Measurements from ENCODE around the gene LGI2.
"Not testable (repeated sequence)": the region's sequence is repeated elsewhere in the genome, so short reads cannot be mapped to it uniquely, and the experiment has no call there.

The LGI2 gene, protein sequence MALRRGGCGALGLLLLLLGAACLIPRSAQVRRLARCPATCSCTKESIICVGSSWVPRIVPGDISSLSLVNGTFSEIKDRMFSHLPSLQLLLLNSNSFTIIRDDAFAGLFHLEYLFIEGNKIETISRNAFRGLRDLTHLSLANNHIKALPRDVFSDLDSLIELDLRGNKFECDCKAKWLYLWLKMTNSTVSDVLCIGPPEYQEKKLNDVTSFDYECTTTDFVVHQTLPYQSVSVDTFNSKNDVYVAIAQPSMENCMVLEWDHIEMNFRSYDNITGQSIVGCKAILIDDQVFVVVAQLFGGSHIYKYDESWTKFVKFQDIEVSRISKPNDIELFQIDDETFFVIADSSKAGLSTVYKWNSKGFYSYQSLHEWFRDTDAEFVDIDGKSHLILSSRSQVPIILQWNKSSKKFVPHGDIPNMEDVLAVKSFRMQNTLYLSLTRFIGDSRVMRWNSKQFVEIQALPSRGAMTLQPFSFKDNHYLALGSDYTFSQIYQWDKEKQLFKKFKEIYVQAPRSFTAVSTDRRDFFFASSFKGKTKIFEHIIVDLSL

DNA sequence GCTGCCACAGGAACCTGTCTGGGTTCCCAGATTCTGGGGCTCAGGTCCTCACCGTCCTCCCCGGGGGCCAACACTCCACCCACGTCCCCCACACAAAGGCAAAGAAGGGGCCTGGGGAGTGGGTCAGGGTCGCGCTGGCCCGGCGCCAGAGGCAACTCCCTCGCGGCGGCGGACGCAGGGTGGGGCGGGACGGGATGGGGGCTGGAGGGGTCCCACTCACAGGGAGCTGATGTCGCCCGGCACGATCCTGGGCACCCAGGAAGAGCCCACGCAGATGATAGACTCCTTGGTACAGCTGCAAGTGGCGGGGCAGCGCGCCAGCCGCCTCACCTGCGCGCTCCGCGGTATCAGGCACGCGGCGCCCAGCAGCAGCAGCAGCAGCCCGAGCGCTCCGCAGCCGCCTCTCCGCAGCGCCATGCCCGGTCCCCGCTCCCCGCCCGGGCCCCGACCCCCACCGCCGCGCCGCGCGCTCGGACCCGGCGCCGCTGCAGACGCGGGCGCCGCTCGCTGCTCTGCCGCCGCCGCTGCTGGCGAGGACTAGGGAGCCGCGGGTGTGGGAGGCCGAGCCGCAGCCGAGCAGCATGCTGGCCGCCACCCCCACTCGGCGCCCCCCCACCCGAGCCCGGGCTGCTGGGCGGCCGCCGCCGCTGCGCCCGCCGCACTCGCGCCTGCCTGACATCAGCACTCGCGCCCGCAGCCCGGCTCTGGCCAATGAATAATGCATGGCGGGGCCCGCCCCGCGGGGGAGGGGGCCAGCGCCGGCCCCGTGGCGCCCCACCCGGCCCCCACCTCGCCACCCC lies at the start of gene LGI2:
TSS of gene LGI2 (minus strand) at position 670 of the 800 bp plus-strand sequence. CDS start at position 417, 253 bp downstream.
- no peak for DNase-seq
- TF ChIP-seq GATA1 (IDR thresholded peaks at IDR 0.05; ENCODE audit: low read depth, low read length) (no peak), POLR2A (IDR thresholded peaks at IDR 0.05; ENCODE audit: low read length) (no peak)

DNA sequence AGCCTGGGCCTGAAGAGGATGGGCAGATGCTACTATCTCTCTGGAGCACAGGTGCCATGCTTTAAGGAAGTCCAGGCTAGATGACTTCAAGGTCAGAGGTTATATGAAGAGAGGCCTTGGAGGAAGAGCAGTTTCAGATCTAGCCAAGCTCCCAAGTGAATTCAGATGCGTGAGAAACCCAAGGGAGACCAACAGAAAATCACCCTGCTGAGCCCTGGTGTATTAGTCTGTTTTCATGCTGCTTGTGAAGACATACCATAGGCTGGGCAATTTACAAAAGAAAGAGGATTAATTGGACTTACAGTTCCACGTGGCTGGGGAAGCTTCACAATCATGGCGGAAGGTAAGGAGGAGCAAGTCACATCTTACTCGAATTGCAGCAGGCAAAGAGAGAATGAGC lies 47.8 kb upstream of the LGI2 start:
- no peak for DNase-seq
- no peak for TF ChIP-seq GATA1 (IDR thresholded peaks at IDR 0.05; ENCODE audit: low read depth, low read length)
- no peak for TF ChIP-seq POLR2A (IDR thresholded peaks at IDR 0.05; ENCODE audit: low read length)

DNA sequence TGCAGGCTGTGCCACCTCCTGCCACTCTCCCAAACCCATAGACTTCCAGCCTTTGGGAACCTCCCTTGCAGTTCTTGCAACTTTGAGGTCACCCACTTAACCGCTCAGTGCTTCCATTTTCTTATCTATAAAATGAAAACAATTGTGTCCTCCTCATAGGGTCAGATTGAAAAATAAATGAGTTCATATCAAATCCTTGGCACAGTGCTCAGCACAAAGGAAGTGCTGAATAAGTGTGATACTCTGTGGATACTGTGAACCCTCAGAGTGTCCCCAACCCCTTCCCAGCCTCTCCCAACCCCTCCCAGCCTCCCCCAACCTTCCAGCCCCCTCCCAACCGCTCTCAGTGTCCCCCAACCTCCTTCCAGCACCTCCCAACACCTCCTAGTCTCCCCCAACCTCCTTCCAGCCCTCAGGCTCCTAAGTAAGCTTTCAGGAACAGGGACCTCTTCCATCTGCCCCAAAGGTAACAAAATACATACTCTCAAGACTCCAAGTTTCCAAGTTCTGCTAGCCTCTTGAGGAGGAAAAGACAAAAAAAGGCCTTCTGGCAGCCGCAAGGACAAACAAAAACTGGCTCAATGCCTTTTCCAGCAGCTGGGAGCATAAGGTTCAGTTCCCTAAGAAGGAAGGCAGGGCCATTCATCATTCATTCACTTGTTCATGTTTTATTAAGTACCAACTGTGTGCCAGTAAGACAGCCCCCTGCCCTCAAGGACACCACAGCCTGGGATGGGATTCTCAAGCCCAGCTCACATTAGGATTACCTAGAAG lies 46.1 kb upstream of the LGI2 start:
- no peak for TF ChIP-seq GATA1 (IDR thresholded peaks at IDR 0.05; ENCODE audit: low read depth, low read length)
- no peak for TF ChIP-seq POLR2A (IDR thresholded peaks at IDR 0.05; ENCODE audit: low read length)
- DNase-seq = no peak

DNA sequence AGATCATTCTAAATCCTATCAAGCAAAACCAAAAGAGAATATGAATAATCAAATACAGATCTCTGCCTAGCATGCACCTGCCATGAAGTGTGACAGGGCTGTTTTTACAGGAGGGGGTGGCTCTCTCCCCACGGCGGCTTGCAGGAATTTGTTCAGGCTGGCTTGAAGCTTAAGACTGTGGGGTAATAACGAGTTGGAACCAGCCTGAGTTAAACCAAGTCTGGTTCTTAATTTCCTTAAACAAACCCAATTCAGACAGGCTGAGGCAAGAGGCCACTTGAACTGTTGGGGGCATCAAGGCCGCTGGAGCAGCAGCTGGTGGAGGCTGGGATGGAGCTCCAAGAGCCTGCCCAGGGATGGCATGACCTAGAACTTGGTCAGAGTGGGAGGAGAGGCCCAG lies 45.1 kb upstream of the LGI2 start:
- DNase-seq = no peak
- TF ChIP-seq POLR2A (IDR thresholded peaks at IDR 0.05; ENCODE audit: low read length) (no peak), GATA1 (IDR thresholded peaks at IDR 0.05; ENCODE audit: low read depth, low read length) (no peak)

DNA sequence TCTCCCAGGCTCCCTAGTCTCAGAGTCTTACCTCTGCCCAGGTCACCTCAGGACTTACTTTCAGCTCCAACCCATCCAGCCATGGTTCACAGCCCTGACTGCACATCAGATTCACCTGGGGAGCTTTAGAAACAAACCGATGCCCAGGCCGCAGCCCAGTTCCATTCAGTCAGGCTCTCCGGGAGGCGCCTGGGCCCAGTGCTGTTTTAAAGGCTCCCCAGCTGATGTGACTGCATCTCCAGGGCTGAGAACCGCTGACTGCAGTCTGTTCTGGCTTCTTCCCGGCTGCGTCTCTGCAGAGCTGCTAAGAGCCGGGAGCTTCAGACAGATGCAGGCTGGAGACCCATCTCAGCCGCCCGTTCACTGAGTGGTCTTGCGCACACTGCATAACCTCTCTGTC lies 44.4 kb upstream of the LGI2 start:
- TF ChIP-seq POLR2A (IDR thresholded peaks at IDR 0.05; ENCODE audit: low read length) (no peak), GATA1 (IDR thresholded peaks at IDR 0.05; ENCODE audit: low read depth, low read length) (no peak)
- no peak for DNase-seq

DNA sequence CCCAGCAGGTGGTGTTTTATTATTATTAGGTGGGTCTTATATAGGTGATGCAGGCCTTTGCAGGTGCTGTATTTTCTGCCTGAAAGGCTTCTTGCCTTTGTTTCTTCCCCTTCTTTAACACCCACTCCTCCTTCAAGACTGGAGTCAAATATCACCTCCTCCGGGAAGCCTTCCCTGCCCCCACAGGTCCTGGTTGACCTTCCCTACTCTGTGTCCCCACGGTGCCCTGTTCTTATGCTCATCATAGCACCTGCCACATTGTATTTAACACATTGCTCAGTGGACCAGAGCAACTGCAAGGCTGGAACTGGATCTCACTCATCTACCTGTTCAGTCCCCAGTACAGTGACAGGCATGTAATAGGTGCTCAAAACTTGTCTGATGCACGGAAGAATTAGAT lies 39.8 kb upstream of the LGI2 start:
- DNase-seq = no peak
- TF ChIP-seq POLR2A (IDR thresholded peaks at IDR 0.05; ENCODE audit: low read length) (no peak), GATA1 (IDR thresholded peaks at IDR 0.05; ENCODE audit: low read depth, low read length) (no peak)

DNA sequence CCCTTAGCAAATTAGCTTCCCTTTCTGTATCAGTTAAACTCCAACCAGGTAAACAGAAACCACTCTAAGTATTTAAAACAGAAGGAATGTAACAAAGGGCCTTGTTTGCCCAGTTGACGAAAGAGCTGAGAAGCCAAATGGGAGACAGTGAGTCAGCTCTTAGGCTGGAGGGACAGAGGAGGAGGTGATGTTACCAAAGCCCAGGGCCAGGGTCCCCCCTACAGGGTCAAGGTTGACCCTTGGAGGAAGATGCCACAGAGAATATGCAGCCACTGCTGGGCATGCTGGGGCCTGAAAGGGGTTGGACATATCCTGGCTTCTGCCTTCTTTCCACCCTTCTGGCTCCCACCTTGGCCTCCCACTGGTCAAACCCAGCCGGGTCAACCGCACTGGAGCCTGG lies 38.3 kb upstream of the LGI2 start:
- DNase-seq = no peak
- TF ChIP-seq GATA1 (IDR thresholded peaks at IDR 0.05; ENCODE audit: low read depth, low read length) = no peak
- TF ChIP-seq POLR2A (IDR thresholded peaks at IDR 0.05; ENCODE audit: low read length) = no peak

DNA sequence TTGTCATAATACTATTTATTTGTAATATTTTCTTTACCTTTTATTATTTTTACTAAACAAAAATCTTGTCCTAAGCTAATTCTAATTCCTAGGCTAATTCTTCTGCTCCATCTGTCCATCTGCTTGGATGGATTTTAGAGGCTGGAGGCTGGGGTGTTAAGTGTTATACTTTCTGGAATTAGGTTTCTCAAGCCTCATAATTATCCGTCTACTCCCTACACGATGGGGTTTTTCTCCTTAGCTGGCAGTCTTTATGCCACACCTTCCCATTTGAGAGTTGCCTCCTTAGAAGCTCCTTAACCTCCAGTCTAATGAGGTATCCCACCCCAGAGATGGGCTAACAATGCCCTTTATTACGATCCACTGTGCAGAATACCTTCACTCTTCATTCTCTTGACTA lies 37.6 kb upstream of the LGI2 start:
- TF ChIP-seq POLR2A (IDR thresholded peaks at IDR 0.05; ENCODE audit: low read length) = no peak
- no peak for TF ChIP-seq GATA1 (IDR thresholded peaks at IDR 0.05; ENCODE audit: low read depth, low read length)

DNA sequence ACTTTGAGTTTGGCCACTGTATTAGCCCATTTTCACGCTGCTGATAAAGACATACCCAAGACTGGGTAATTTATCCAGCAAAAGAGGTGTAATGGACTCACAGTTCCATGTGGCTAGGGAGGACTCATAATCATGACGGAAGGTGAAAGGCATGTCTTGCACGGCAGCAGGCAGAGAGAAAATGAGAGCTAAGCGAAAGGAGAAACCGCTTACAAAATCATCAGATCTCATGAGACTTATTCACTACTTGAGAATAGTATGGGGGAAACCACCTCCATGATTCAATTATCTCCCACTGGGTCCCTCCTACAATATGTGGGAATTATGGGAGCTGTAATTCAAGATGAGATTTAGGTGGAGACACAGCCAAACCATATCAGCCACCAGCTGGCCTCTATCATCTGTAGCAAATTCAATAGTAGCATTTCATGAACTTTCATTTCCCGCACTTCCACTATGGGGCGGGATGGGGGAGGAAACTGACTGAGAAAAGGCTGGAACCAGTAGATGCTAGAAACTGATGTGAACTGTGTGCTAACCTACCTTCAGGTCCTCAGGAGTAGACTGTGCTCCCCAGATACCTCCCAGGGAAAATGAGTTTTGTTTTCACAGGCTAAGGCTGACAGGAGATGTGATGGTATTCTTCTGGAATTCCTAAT lies 35.3 kb upstream of the LGI2 start:
- DNase-seq = no peak
- TF ChIP-seq POLR2A (IDR thresholded peaks at IDR 0.05; ENCODE audit: low read length) (no peak), GATA1 (IDR thresholded peaks at IDR 0.05; ENCODE audit: low read depth, low read length) (no peak)

More for the DNA sequence above, 37.6 kb upstream of the LGI2 start:
- DNase-seq = no peak

DNA sequence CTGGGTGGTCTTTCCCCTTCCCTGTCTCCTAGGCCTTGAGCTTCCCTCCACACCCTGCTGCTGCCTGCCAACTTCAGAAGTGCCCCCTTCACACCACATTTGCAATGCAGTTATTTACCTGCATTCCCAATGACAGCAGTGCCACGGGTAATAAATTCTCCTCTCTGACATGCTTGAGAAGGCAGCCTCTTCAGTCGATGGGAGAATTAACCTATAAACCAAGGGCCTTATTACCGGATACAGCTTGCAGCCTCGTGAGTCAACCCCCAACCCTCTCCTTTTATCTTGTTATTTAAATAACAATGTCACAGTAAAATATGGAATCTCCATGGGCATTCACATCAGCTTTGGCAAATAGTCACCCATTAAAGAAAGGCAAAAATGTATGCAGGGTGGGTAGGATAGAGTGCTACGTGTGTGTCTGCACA lies 34.7 kb upstream of the LGI2 start:
- no peak for TF ChIP-seq POLR2A (IDR thresholded peaks at IDR 0.05; ENCODE audit: low read length)
- TF ChIP-seq GATA1 (IDR thresholded peaks at IDR 0.05; ENCODE audit: low read depth, low read length) = no peak
- no peak for DNase-seq

DNA sequence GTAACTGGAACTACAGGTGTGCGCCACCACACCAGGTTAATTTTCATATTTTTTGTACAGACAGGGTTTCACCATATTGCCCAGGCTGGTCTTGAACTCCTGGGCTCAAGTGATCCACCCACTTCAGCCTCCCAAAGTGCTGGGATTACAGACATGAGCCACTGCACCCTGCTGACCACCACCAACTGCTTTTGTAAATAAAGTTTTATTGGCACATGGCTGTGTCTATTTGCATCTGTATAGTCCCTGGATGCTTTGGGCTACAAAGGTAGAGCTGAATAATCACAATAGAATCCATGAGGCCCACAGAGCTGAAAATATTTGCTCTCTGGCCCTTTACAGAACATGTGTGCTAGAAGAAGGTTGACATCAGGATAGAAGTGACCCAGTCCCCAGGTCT lies 33.7 kb upstream of the LGI2 start:
- DNase-seq = not testable (repeated sequence)

DNA sequence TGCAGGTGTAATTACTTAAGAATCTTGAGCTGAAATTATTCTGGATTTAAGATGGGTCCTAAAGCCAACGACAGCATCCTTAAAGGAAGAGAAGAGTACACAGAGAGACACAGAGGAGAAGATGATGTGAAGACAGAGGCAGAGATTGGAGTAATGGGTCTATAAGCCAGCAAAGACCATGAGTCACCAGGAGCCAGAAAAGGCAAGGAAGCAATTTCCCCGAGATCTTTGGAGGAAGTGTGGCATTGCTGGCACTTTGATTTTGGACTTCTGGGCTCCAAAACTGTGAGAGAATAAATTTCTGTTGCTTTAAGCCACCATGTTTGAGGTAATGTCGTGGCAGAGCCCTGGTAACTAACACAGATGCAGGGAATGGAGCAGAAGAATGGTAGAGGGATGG lies 32.4 kb upstream of the LGI2 start:
- TF ChIP-seq POLR2A (IDR thresholded peaks at IDR 0.05; ENCODE audit: low read length) (no peak), GATA1 (IDR thresholded peaks at IDR 0.05; ENCODE audit: low read depth, low read length) (no peak)
- DNase-seq = no peak

DNA sequence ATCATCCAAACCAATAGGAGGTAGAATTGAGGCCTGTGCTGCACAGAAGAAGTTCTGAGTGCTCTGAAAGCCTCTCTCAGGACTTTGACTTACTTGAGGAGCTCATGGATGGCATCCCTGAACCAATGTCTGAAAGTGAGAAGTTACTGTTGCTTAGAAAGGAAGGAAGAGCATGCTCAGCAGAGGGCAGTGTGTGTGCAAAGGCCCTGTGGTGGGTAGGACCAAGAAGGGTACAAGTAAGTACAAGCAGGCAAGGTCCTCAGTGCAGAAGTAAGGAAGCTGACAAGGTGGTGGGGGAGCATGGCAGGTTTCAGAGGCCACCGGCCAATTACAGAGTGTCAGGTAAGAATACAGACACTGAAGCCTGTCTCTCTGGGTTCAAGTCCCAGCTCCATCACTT lies 31.4 kb upstream of the LGI2 start:
- no peak for DNase-seq
- TF ChIP-seq GATA1 (IDR thresholded peaks at IDR 0.05; ENCODE audit: low read depth, low read length) = no peak

Data from erythroblast (primary cell).